ENCODE data around the gene LRFN4. TPM values are rescaled to one million over a fixed set of nuclear protein-coding genes. Genes with fewer than 3 reads are reported as not detected.

Gene LRFN4
- total RNA-seq, result 19.6 and 20.2 TPM in 2 replicates
- long read RNA-seq, result 0 reads

DNA sequence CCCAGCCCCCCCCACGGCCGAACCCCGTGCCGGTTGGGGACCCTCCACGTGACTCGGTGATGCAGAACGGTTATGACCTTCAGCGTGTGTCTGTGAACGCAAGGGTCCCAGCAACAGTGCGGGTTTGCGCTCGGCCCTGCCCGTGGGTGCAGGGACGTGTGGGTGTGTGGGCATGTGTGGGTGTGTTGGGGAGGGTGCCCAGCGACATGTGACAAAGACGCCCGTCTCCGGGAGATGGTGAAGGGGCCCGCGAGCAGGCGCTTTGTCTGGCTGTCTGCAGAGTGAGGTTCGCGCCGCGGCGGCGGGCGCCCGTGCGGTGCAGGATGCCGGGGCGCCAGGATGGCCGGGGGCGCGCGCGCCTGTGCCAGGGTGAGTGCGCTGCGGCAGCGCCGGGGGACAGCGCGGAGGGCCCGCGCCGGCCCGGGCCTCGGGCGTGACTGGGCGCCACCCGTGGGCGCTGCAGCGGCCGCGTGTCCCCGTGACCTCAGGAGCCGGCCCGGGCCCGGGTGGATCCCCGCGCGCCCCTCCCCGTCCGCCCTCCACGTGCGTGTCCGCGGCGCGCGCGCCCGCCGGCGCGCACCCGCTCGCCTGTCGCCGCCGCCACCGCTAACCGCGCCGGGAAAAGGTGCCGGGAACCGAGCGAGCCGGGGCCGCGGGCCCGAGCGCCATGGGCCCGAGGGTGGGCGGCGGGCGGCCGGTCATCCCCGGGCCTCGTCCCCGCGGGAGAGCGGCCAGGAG is at the start of gene LRFN4:
LRFN4 (plus strand) TSS at position 569 of the 738 bp plus-strand sequence. CDS start 681 bp downstream, outside the sequence.
- Mint-ChIP-seq H3K9me3 (ENCODE audit: low read depth) (no peaks in the 10 kb centered on the region), H3K36me3 (ENCODE audit: insufficient read depth) (no peaks in the 10 kb centered on the region), H3K27ac (peak within 1 kb of the TSS; percentile 93), H3K27me3 (no peaks in the 10 kb centered on the region), H3K4me1 (ENCODE audit: low read depth) (peaks cover 5% of the 10 kb centered on the region), H3K4me3 (ENCODE audit: low read depth) (peak within 1 kb of the TSS; percentile 88)
- peak; percentile 33 for DNase-seq (ENCODE audit: low spot score, unreplicated experiment)
- TF ChIP-seq CTCF (IDR thresholded peaks at IDR 0.05; ENCODE audit: unreplicated experiment), result no peak

- H3K9me3 Mint-ChIP-seq (ENCODE audit: low read depth), result no peaks in the 10 kb centered on the region
- H3K4me1 Mint-ChIP-seq (ENCODE audit: low read depth), result no peaks in the 10 kb centered on the region
- H3K36me3 Mint-ChIP-seq (ENCODE audit: insufficient read depth), result peaks cover 12% of the 10 kb centered on the region
- no peak for DNase-seq (ENCODE audit: low spot score, unreplicated experiment)
- no peak overlapping the region for H3K4me3 Mint-ChIP-seq (ENCODE audit: low read depth)
- no peak for TF ChIP-seq CTCF (IDR thresholded peaks at IDR 0.05; ENCODE audit: unreplicated experiment)
- no peak overlapping the region for H3K27ac Mint-ChIP-seq
- no peaks in the 10 kb centered on the region for H3K27me3 Mint-ChIP-seq
These were observed 47.3 kb upstream of the LRFN4 start for GRCh38 chr11:66809592-66809991.

- Mint-ChIP-seq H3K4me1 (ENCODE audit: low read depth) (no peaks in the 10 kb centered on the region), H3K9me3 (ENCODE audit: low read depth) (no peaks in the 10 kb centered on the region), H3K4me3 (ENCODE audit: low read depth) (no peak overlapping the region), H3K27ac (no peak overlapping the region), H3K27me3 (no peaks in the 10 kb centered on the region), H3K36me3 (ENCODE audit: insufficient read depth) (peaks cover 12% of the 10 kb centered on the region)
- TF ChIP-seq CTCF (IDR thresholded peaks at IDR 0.05; ENCODE audit: unreplicated experiment), result no peak
- no peak for DNase-seq (ENCODE audit: low spot score, unreplicated experiment)
These were observed 46.2 kb upstream of the LRFN4 start for GRCh38 chr11:66810576-66811185.

GRCh38 chr11:66814678-66815077 is 42.2 kb upstream of the LRFN4 start:
- Mint-ChIP-seq H3K36me3 (ENCODE audit: insufficient read depth) (peaks cover 4% of the 10 kb centered on the region), H3K9me3 (ENCODE audit: low read depth) (no peaks in the 10 kb centered on the region), H3K27ac (no peak overlapping the region), H3K4me1 (ENCODE audit: low read depth) (no peaks in the 10 kb centered on the region), H3K4me3 (ENCODE audit: low read depth) (no peak overlapping the region), H3K27me3 (no peaks in the 10 kb centered on the region)
- no peak for DNase-seq (ENCODE audit: low spot score, unreplicated experiment)
- no peak for TF ChIP-seq CTCF (IDR thresholded peaks at IDR 0.05; ENCODE audit: unreplicated experiment)

- no peak overlapping the region for H3K4me3 Mint-ChIP-seq (ENCODE audit: low read depth)
These were observed 41.2 kb upstream of the LRFN4 start for GRCh38 chr11:66815646-66816045.

More at GRCh38 chr11:66815646-66816045, 41.2 kb upstream of the LRFN4 start:
- Mint-ChIP-seq H3K36me3 (ENCODE audit: insufficient read depth) (peaks cover 4% of the 10 kb centered on the region), H3K4me1 (ENCODE audit: low read depth) (no peaks in the 10 kb centered on the region), H3K9me3 (ENCODE audit: low read depth) (no peaks in the 10 kb centered on the region), H3K27ac (no peak overlapping the region), H3K27me3 (no peaks in the 10 kb centered on the region)
- no peak for TF ChIP-seq CTCF (IDR thresholded peaks at IDR 0.05; ENCODE audit: unreplicated experiment)
- DNase-seq (ENCODE audit: low spot score, unreplicated experiment), result no peak
